Neural progenitor cell (in vitro differentiated cells): Measurements from ENCODE around the gene CACHD1.

Experiments
- CTCF ChIP-seq: fragments of 200-600 bp; sonication (generic); IDR thresholded peaks from 2 replicates; pipeline ENCODE4 v1.5.1; 2017; ENCODE audit warnings: antibody characterized with exemption, mild to moderate bottlenecking
- EZH2 ChIP-seq: fragments of 200-600 bp; sonication (generic); IDR thresholded peaks from 2 replicates; pipeline ENCODE4 v1.6.1; 2017; ENCODE audit warnings: antibody characterized with exemption, mild to moderate bottlenecking, moderate library complexity

GRCh38 chr1:64567426-64568170, 97.7 kb downstream of the CACHD1 start:
- no peak for TF ChIP-seq CTCF
- no peak for TF ChIP-seq EZH2
